ENCODE data around the gene NAV1.

DNA sequence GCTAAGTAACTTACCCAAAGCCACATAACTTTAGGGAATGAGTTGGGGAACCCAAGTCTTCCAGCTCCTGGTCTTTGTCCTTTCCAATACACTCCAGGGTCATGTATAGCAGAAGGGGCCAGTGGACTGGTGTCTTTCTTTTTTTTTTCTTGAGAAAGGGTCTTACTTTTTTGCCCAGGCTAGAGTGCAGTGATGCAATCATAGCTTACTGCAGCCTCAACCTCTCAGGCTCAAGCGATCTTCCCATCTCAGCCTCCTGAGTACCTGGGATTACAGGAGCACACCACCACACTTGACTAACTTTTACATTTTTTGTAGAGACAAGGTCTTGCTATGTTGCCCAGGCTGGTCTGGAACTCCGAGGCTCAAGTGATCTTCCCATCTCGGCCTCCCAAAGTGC lies 12.2 kb downstream of the NAV1 start:
- TF ChIP-seq, protein P1, sequence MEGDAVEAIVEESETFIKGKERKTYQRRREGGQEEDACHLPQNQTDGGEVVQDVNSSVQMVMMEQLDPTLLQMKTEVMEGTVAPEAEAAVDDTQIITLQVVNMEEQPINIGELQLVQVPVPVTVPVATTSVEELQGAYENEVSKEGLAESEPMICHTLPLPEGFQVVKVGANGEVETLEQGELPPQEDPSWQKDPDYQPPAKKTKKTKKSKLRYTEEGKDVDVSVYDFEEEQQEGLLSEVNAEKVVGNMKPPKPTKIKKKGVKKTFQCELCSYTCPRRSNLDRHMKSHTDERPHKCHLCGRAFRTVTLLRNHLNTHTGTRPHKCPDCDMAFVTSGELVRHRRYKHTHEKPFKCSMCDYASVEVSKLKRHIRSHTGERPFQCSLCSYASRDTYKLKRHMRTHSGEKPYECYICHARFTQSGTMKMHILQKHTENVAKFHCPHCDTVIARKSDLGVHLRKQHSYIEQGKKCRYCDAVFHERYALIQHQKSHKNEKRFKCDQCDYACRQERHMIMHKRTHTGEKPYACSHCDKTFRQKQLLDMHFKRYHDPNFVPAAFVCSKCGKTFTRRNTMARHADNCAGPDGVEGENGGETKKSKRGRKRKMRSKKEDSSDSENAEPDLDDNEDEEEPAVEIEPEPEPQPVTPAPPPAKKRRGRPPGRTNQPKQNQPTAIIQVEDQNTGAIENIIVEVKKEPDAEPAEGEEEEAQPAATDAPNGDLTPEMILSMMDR (optimal IDR thresholded peaks at IDR 0.05 in 1 of 3, IDR thresholded peaks at IDR 0.05 in 1 of 3, conservative IDR thresholded peaks at IDR 0.05 in 1 of 3; ENCODE audit: extremely low read depth in 1 of 3, insufficient read depth in 2 of 3, low read length in 3 of 3) = no peak
- no peak for TF ChIP-seq EZH2 (IDR thresholded peaks at IDR 0.05; ENCODE audit: low read length)
